Muscle of leg (tissue), 11 donors: Measurements from ENCODE around the gene NCSTN. TPM values are rescaled to one million over a fixed set of nuclear protein-coding genes. Genes with fewer than 3 reads are reported as not detected.

ENCODE experiments used
- DNase-seq: peaks from one replicate; pipeline ENCODE4 v3.0.0; 2013
- H3K27ac ChIP-seq: one replicate; pipeline ENCODE4 v1.5.1; 2013; ENCODE audit warnings: mild to moderate bottlenecking, low read length, control low read depth
- H3K27me3 ChIP-seq: one replicate; pipeline ENCODE4 v1.6.1; 2013; ENCODE audit warnings: low read length; ENCODE audit not compliant: control insufficient read depth, insufficient read depth
- H3K36me3 ChIP-seq: one replicate; pipeline ENCODE4 v1.6.1; 2013; ENCODE audit warnings: low read length; ENCODE audit not compliant: control insufficient read depth, insufficient read depth
- H3K4me1 ChIP-seq: one replicate; pipeline ENCODE4 v1.6.1; 2013; ENCODE audit warnings: low read length; ENCODE audit not compliant: control insufficient read depth, insufficient read depth
- H3K4me3 ChIP-seq: one replicate; pipeline ENCODE4 v1.5.1; 2013; ENCODE audit warnings: low read length, control low read depth
- H3K9me3 ChIP-seq: replicated peaks from 2 replicates; pipeline ENCODE4 v1.6.1; 2013; ENCODE audit warnings: low read depth, low read length; ENCODE audit not compliant: control insufficient read depth
- WGBS: methylation state at CpG from one replicate; pipeline ENCODE4 v1.1.5; 2013; ENCODE audit warnings: missing lambda C conversion rate; ENCODE audit not compliant: insufficient coverage; 5-methylcytosine and 5-hydroxymethylcytosine counted together
- polyA plus RNA-seq, 8 donors: library from polyadenylated mRNA; unstranded; fragments of 120-200 nt; gene quantifications; one replicate each; pipeline versions ENCODE4 v1.2.1 to v1.2.3, GENCODE V29; 2013; ENCODE audit warnings: inconsistent platforms in 1 of 8, low replicate concordance in 1 of 8; ENCODE audit not compliant: insufficient read length in 8 of 8, insufficient read depth in 1 of 8
- total RNA-seq: library from RNA; stranded (reverse); fragments of 120-200 nt; gene quantifications from one replicate; pipeline ENCODE4 v1.2.4, GENCODE V29; 2013

The NCSTN gene
- total and polyA plus RNA-seq, 9 donors: 43.4 to 111 (median 98.4) TPM

GRCh38 chr1:160344936-160345335 lies 1.8 kb downstream of the NCSTN start:
- no peak overlapping the region for H3K4me3 ChIP-seq
- no peaks in the 10 kb centered on the region for H3K27me3 ChIP-seq
- peaks cover 4% of the 10 kb centered on the region for H3K4me1 ChIP-seq
- H3K9me3 ChIP-seq: no peaks in the 10 kb centered on the region
- 85% methylated on average over 5 of the region's 6 CpGs for WGBS
- DNase-seq: no peak
- H3K27ac ChIP-seq: no peak overlapping the region
- H3K36me3 ChIP-seq: peaks cover 44% of the 10 kb centered on the region

- Histone ChIP-seq H3K4me1 (peaks cover 12% of the 10 kb centered on the region), H3K9me3 (no peaks in the 10 kb centered on the region), H3K36me3 (peaks cover 56% of the 10 kb centered on the region), H3K27me3 (no peaks in the 10 kb centered on the region), H3K4me3 (no peak overlapping the region), H3K27ac (no peak overlapping the region)
- no peak for DNase-seq
- 85% methylated on average over 4 of the region's 10 CpGs for WGBS
These were observed 3.3 kb downstream of the NCSTN start for GRCh38 chr1:160346463-160346862.

GRCh38 chr1:160346958-160347357 lies 3.8 kb downstream of the NCSTN start:
- Histone ChIP-seq H3K9me3 (no peaks in the 10 kb centered on the region), H3K27ac (no peak overlapping the region), H3K36me3 (peaks cover 61% of the 10 kb centered on the region), H3K4me3 (no peak overlapping the region), H3K27me3 (no peaks in the 10 kb centered on the region), H3K4me1 (peaks cover 17% of the 10 kb centered on the region)
- DNase-seq: peak; percentile 26
- WGBS: no CpG with 5 or more reads among the region's 4 CpGs

GRCh38 chr1:160351629-160352028 lies 8.4 kb downstream of the NCSTN start:
- Histone ChIP-seq H3K4me3 (no peak overlapping the region), H3K27me3 (no peaks in the 10 kb centered on the region), H3K4me1 (peaks cover 28% of the 10 kb centered on the region), H3K27ac (peak overlapping the region; percentile 62), H3K9me3 (no peaks in the 10 kb centered on the region), H3K36me3 (peaks cover 96% of the 10 kb centered on the region)
- peak; percentile 46 for DNase-seq
- 66% methylated on average over 3 of the region's 4 CpGs for WGBS

GRCh38 chr1:160352555-160352954 lies 9.4 kb downstream of the NCSTN start:
- Histone ChIP-seq H3K4me1 (peaks cover 28% of the 10 kb centered on the region), H3K4me3 (no peak overlapping the region), H3K27me3 (no peaks in the 10 kb centered on the region), H3K36me3 (peaks cover 97% of the 10 kb centered on the region), H3K9me3 (no peaks in the 10 kb centered on the region), H3K27ac (peak overlapping the region; percentile 57)
- no peak for DNase-seq
- 100% methylated on average over 1 of the region's 8 CpGs for WGBS

GRCh38 chr1:160353223-160353622 lies 10.0 kb downstream of the NCSTN start:
- Histone ChIP-seq H3K4me1 (peaks cover 28% of the 10 kb centered on the region), H3K36me3 (peaks cover 98% of the 10 kb centered on the region), H3K4me3 (no peak overlapping the region), H3K27ac (peak overlapping the region; percentile 57), H3K27me3 (no peaks in the 10 kb centered on the region), H3K9me3 (no peaks in the 10 kb centered on the region)
- peak; percentile 75 for DNase-seq
- WGBS: 73% methylated on average over 2 of the region's 2 CpGs

- DNase-seq: no peak
- Histone ChIP-seq H3K4me3 (no peak overlapping the region), H3K27ac (no peak overlapping the region), H3K4me1 (peaks cover 28% of the 10 kb centered on the region), H3K9me3 (no peaks in the 10 kb centered on the region), H3K36me3 (peaks cover 92% of the 10 kb centered on the region), H3K27me3 (no peaks in the 10 kb centered on the region)
- WGBS: 80% methylated on average over 2 of the region's 5 CpGs
These were observed 11.3 kb downstream of the NCSTN start for GRCh38 chr1:160354388-160354985.

GRCh38 chr1:160357286-160358002 lies 14.3 kb downstream of the NCSTN start:
- H3K4me1 ChIP-seq: peaks cover 23% of the 10 kb centered on the region
- H3K27ac ChIP-seq: no peak overlapping the region
- H3K27me3 ChIP-seq: no peaks in the 10 kb centered on the region
- WGBS: 83% methylated on average over 2 of the region's 7 CpGs
- no peak for DNase-seq
- no peaks in the 10 kb centered on the region for H3K9me3 ChIP-seq
- peaks cover 75% of the 10 kb centered on the region for H3K36me3 ChIP-seq
- H3K4me3 ChIP-seq: no peak overlapping the region

GRCh38 chr1:160358073-160358472 lies 14.9 kb downstream of the NCSTN start:
- WGBS: 85% methylated on average over 4 of the region's 4 CpGs
- peaks cover 69% of the 10 kb centered on the region for H3K36me3 ChIP-seq
- H3K27ac ChIP-seq: no peak overlapping the region

GRCh38 chr1:160359559-160360226 lies 16.5 kb downstream of the NCSTN start:
- Histone ChIP-seq H3K36me3 (peaks cover 53% of the 10 kb centered on the region), H3K27me3 (no peaks in the 10 kb centered on the region), H3K4me1 (peaks cover 19% of the 10 kb centered on the region), H3K9me3 (no peaks in the 10 kb centered on the region), H3K27ac (no peak overlapping the region), H3K4me3 (no peak overlapping the region)
- no peak for DNase-seq
- WGBS: 78% methylated on average over 6 of the region's 9 CpGs

More at GRCh38 chr1:160358073-160358472, 14.9 kb downstream of the NCSTN start:
- no peak for DNase-seq
- H3K4me3 ChIP-seq: no peak overlapping the region
- H3K27me3 ChIP-seq: no peaks in the 10 kb centered on the region
- no peaks in the 10 kb centered on the region for H3K9me3 ChIP-seq
- H3K4me1 ChIP-seq: peaks cover 23% of the 10 kb centered on the region
